ENCODE results near the gene SLC36A2.

The SLC36A2 gene

DNA sequence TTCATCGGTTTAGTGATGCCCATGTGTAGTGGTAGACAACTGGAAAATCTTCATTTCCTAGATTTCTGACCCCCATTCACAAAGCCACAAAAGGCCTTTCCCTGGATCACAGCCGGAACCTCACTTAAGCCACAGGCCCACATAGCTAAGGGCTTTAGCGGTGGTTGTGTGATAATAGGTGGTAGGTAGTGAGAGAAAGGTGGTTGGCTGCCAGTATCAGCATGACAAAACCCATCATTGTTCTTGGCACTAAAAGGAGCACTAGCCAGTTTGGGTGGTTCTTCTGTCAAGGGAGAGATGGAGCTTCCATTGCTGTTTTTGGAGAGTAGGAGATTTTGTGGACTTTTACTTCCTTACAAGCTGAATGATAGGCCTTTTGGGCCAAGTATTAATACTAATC, 9.7 kb upstream of the SLC36A2 start:
- TF ChIP-seq POLR2AphosphoS5 (IDR thresholded peaks at IDR 0.05; ENCODE audit: low read depth, low read length) (no peak), POLR2A (IDR thresholded peaks at IDR 0.05; ENCODE audit: low read depth, low read length) (no peak), TAF1 (IDR thresholded peaks at IDR 0.05; ENCODE audit: borderline replicate concordance, low read depth, low read length) (no peak)
- no peak for FAIRE-seq

DNA sequence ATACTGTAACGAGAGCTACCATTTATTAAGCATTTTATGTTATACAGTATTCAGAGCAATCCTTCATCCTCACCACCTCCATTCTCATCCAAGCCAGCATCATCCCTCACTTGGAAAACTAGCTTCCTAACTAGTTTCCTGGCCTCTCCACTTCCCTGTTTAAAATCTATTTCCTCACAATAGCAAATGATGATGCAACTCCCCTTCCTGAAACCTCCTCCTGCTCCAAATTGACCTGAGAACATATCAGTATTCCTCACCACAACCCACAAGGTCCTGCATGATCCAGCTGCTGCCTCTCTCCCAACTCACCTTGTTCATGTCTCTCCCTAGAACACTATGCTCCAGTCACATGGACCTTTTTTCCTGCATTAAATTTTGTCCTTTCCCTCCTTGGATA, 4.3 kb upstream of the SLC36A2 start:
- FAIRE-seq = no peak
- no peak for TF ChIP-seq POLR2A (IDR thresholded peaks at IDR 0.05; ENCODE audit: low read depth, low read length)
- TF ChIP-seq POLR2AphosphoS5 (IDR thresholded peaks at IDR 0.05; ENCODE audit: low read depth, low read length) = no peak
- TF ChIP-seq TAF1 (IDR thresholded peaks at IDR 0.05; ENCODE audit: borderline replicate concordance, low read depth, low read length) = no peak
- no peak for DNase-seq (ENCODE audit: insufficient read length)

More for the DNA sequence above, 9.7 kb upstream of the SLC36A2 start:
- no peak for DNase-seq (ENCODE audit: insufficient read length)

DNA sequence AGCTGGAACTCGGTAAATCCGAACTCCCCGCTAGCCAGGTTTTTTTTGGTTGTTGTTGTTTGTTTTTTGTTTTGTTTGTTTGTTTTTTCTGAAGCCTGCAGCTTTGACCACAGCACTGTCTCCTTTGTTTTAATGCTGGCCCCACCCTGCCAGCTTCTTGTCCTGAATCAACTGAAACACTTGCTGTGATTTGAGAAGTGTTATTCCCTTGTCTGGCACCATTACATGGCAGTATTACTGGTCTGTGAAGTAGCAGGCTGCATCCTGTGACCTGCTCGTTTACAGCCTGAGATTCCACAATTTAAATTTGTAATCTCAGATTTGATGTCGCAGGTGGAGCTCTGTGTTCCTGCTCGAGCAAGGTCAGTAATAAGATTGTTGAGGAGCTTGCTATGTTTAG, 1.4 kb upstream of the SLC36A2 start:
- DNase-seq (ENCODE audit: insufficient read length) (no peak), FAIRE-seq (no peak)
- no peak for TF ChIP-seq POLR2AphosphoS5 (IDR thresholded peaks at IDR 0.05; ENCODE audit: low read depth, low read length)
- no peak for TF ChIP-seq TAF1 (IDR thresholded peaks at IDR 0.05; ENCODE audit: borderline replicate concordance, low read depth, low read length)
- no peak for TF ChIP-seq POLR2A (IDR thresholded peaks at IDR 0.05; ENCODE audit: low read depth, low read length)

DNA sequence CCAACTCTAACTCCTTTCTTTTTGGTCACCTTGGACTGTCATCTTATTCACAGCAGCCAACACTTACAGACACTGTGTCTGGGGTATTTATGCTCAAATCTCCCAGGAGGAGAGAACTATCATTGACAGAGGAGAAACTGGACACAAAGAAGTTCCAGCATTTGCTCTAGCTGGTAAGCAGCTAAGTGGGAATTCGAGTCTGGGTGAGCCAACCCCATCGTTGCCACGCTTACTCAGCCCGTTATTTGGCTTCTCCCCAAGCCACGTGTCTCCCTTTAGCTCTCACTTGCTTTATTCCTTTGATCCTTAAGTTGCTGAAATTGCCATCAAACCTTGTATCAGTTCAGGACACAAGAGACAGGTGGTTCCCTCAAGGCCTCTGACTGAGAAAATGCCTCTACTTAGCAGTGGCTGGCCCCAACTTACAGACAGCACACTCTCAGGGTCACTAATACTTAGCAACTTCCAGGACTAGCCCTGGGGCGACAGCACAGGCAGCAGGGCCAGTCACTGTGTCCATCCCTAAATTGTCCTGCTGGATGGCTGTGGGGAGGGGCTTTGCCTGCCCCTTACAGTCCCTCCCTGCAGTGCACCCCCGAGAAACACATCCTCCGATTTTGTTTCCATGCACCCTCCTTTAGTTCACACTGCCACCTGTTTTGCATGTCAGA, 1.4 kb downstream of the SLC36A2 start:
- TF ChIP-seq POLR2AphosphoS5 (IDR thresholded peaks at IDR 0.05; ENCODE audit: low read depth, low read length) = no peak
- TF ChIP-seq POLR2A (IDR thresholded peaks at IDR 0.05; ENCODE audit: low read depth, low read length) = no peak
- TF ChIP-seq TAF1 (IDR thresholded peaks at IDR 0.05; ENCODE audit: borderline replicate concordance, low read depth, low read length) = no peak
- no peak for FAIRE-seq
- DNase-seq (ENCODE audit: insufficient read length) = no peak

DNA sequence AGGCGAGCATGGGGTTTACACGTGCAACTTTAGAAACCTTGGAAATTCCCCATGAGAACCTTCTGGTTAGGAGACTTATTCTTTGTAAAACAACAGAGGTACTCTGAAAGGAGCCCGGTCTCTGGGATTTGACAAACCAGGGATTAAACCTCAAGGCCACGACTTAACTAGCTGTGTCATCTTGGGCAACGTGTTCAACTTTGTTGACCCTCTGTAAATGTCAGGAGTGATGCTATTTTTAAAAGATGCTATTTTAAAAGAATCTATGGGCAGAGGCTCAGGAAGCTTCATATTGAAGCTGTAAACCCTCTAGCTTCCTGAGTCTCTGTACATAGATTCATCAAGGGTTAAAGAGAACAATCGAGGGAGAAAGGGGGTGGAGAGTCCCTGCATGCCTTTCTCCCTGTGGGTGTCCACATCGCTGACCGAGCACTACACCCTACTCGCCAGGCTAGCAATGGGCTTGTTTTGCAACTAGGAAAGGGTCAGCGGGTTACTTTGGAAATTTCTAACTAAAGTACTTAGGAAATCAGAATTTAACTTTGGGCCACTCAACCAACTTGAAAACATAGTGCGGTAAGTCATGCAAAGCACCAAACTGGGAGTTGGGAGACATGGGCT, 2.1 kb downstream of the SLC36A2 start:
- TF ChIP-seq POLR2AphosphoS5 (IDR thresholded peaks at IDR 0.05; ENCODE audit: low read depth, low read length) (no peak), POLR2A (IDR thresholded peaks at IDR 0.05; ENCODE audit: low read depth, low read length) (no peak), TAF1 (IDR thresholded peaks at IDR 0.05; ENCODE audit: borderline replicate concordance, low read depth, low read length) (no peak)
- DNase-seq (ENCODE audit: insufficient read length) (no peak), FAIRE-seq (no peak)

DNA sequence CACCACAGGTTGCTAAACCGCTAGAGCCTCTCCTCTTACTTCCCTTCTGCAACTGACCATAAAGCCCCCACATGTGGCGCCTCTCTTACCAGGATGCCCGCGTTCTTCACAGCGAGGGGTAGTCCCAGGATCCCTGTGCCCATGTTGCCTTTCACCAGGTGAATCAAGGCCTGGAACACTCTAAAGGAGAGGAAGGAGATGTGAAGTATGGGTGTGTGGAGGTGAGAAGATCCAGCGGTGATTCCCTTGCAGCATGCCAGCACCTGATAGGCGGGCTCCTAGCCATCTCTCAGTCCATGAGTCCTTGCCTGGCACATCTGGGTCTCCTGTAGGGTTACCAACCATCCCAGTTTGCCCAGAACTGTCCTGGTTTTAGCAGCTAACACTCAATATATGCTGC, 3.3 kb downstream of the SLC36A2 start:
- FAIRE-seq (no peak), DNase-seq (ENCODE audit: insufficient read length) (no peak)
- TF ChIP-seq POLR2A (IDR thresholded peaks at IDR 0.05; ENCODE audit: low read depth, low read length) (no peak), POLR2AphosphoS5 (IDR thresholded peaks at IDR 0.05; ENCODE audit: low read depth, low read length) (no peak), TAF1 (IDR thresholded peaks at IDR 0.05; ENCODE audit: borderline replicate concordance, low read depth, low read length) (no peak)

DNA sequence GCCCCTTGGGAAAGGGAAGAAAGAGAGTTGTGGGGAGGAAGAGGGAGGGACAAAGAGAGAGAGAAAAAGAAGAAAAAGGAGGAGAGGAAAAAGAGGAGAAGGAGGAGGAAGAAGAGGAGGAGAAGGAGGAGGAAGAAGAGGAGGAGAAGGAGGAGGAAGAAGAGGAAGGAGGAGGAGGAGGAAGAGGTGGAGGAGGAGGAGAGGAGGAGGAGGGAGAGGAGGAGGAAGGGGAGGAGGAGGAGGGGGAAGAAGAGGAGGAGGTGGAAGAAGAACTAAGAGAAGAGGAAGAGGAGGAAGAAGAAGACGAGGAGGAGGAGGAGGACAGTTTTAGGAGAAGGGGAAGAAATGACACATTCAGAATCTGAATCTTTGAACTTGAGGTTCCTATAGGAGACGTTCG, 7.4 kb downstream of the SLC36A2 start:
- FAIRE-seq (no peak), DNase-seq (ENCODE audit: insufficient read length) (no peak)
- TF ChIP-seq POLR2A (IDR thresholded peaks at IDR 0.05; ENCODE audit: low read depth, low read length) (no peak), TAF1 (IDR thresholded peaks at IDR 0.05; ENCODE audit: borderline replicate concordance, low read depth, low read length) (no peak), POLR2AphosphoS5 (IDR thresholded peaks at IDR 0.05; ENCODE audit: low read depth, low read length) (no peak)

DNA sequence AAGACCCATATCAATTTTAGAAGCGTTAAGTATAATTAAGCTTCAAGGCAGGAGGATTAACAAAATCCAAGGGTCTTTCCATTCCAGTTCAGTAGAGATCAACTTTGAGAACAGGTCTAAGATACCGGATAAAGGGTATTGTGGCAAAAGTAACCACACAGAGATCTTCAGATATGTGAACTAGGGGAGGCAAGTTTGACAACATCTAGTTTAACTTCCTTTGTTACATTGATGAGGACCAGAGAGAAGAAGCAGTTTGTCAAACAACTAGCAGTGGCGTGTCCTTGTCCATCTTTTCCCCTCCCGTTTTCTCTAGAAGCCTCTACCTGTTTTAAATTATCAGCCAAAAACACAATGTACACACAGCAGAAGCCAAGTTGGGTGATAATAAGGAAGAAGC, 8.6 kb downstream of the SLC36A2 start:
- FAIRE-seq (no peak), DNase-seq (ENCODE audit: insufficient read length) (no peak)
- TF ChIP-seq POLR2AphosphoS5 (IDR thresholded peaks at IDR 0.05; ENCODE audit: low read depth, low read length) (no peak), TAF1 (IDR thresholded peaks at IDR 0.05; ENCODE audit: borderline replicate concordance, low read depth, low read length) (no peak), POLR2A (IDR thresholded peaks at IDR 0.05; ENCODE audit: low read depth, low read length) (no peak)

DNA sequence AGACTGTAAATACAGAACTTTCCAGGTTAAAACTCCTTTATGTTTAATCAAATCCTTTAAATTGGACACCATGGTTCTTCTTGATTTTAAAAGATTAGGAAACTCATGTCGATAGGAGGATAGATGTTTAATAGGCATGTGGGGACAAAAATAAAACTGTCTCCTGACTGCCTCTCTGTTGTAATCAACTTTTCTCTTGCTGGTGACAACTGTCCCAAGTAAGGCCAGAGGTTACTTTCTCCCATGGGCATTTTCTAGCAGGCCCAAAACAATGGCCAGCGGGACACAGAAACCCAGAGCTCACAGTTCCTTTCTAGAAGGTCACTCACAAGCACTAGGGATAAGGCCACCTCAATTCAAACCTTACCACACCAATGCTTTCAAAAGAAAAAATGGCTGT, 14.5 kb downstream of the SLC36A2 start:
- TF ChIP-seq POLR2A (IDR thresholded peaks at IDR 0.05; ENCODE audit: low read depth, low read length) = no peak
- no peak for TF ChIP-seq TAF1 (IDR thresholded peaks at IDR 0.05; ENCODE audit: borderline replicate concordance, low read depth, low read length)
- TF ChIP-seq POLR2AphosphoS5 (IDR thresholded peaks at IDR 0.05; ENCODE audit: low read depth, low read length) = no peak
- no peak for DNase-seq (ENCODE audit: insufficient read length)
- no peak for FAIRE-seq

DNA sequence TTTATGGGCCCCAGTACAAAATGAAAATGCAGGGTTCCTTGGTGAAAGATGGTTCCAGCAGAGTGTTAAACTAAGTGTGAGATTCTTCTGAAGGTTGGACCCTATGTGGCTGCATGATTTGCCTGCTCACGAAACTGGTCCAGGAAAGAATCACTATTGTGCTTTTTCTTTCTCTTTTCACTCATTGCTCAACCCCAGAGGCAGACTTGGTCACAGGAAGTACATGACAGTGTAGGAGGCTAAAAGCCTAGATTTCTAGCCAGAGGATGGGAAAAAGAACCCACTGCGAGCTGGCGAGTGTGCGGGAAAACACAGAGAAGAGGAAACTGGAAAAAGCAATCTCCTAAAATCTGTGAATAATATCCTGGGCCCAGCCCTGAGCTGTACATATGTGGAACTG, 18.6 kb downstream of the SLC36A2 start:
- TF ChIP-seq POLR2AphosphoS5 (IDR thresholded peaks at IDR 0.05; ENCODE audit: low read depth, low read length) = no peak
- TF ChIP-seq POLR2A (IDR thresholded peaks at IDR 0.05; ENCODE audit: low read depth, low read length) = no peak
- TF ChIP-seq TAF1 (IDR thresholded peaks at IDR 0.05; ENCODE audit: borderline replicate concordance, low read depth, low read length) = no peak
- DNase-seq (ENCODE audit: insufficient read length) (no peak), FAIRE-seq (no peak)

DNA sequence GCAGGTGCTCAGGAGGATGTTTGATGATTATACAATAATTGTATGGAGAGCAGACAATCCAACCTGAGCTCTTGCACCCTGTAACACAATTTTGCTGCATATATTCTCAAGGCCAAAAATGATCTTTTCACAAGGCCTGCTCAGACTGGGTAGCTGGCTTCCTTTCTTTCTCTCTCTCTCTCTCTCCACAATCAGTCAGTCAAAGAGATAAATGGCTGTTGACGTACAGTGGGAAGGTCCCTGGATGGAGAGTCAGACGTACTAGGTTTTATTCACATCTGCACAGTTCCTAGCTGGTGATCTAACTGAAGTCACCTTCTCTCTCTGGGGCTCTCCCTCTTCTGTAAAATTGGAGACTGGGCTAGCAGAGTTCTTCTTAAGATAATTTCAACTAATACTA, 19.8 kb downstream of the SLC36A2 start:
- TF ChIP-seq POLR2AphosphoS5 (IDR thresholded peaks at IDR 0.05; ENCODE audit: low read depth, low read length) = no peak
- no peak for TF ChIP-seq TAF1 (IDR thresholded peaks at IDR 0.05; ENCODE audit: borderline replicate concordance, low read depth, low read length)
- TF ChIP-seq POLR2A (IDR thresholded peaks at IDR 0.05; ENCODE audit: low read depth, low read length) = no peak
- DNase-seq (ENCODE audit: insufficient read length) = no peak
- no peak for FAIRE-seq

DNA sequence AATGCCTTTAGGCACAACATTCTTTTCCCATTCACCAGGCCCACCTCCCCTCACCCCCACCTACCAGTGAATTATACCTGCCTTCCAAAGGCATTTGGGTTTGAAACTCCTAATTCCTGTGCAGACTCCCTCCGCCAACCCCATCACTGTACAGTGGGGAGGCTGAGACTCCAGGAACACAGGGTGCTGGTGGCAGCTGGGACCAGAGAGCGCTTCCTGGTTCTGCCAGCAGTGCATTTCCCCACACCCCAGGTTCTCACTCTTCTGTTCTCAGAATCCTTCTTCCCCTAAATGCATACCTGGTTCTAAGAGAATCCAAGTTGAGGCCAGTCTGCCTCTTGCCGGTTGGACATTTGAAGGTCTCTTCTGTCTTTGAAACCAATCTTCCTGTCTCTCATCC, 21.1 kb downstream of the SLC36A2 start:
- no peak for TF ChIP-seq POLR2AphosphoS5 (IDR thresholded peaks at IDR 0.05; ENCODE audit: low read depth, low read length)
- no peak for TF ChIP-seq TAF1 (IDR thresholded peaks at IDR 0.05; ENCODE audit: borderline replicate concordance, low read depth, low read length)
- no peak for TF ChIP-seq POLR2A (IDR thresholded peaks at IDR 0.05; ENCODE audit: low read depth, low read length)
- DNase-seq (ENCODE audit: insufficient read length) (no peak), FAIRE-seq (no peak)
